ENCODE results near the gene ASIC4.
A peak's percentile ranks its signal among the peaks of the same experiment; 100 is the strongest.

Gene ASIC4

GRCh38 chr2:219506802-219507526 lies 7.3 kb upstream of the ASIC4 start:
- no peak overlapping the region for H3K4me3 ChIP-seq (ENCODE audit: insufficient read length, low read depth)

GRCh38 chr2:219507581-219508443 lies 6.5 kb upstream of the ASIC4 start:
- DNase-seq (ENCODE audit: low read depth, low spot score) = no peak
- no peaks in the 10 kb centered on the region for H3K9me3 ChIP-seq (ENCODE audit: insufficient read depth, low read length)
- peaks cover 48% of the 10 kb centered on the region for H3K36me3 ChIP-seq (ENCODE audit: insufficient read depth, insufficient read length, low read length)
- no peak overlapping the region for H3K4me3 ChIP-seq (ENCODE audit: insufficient read length, low read depth)
- peaks cover 16% of the 10 kb centered on the region for H3K27me3 ChIP-seq (ENCODE audit: insufficient read depth, insufficient read length)
- peaks cover 30% of the 10 kb centered on the region for H3K4me1 ChIP-seq (ENCODE audit: insufficient read depth, insufficient read length)
- peak overlapping the region; percentile 75 for H3K9ac ChIP-seq (ENCODE audit: insufficient read length, low read depth)
- no peak for TF ChIP-seq SUZ12 (IDR thresholded peaks at IDR 0.05; ENCODE audit: extremely low read depth, insufficient read depth, insufficient read length)
- TF ChIP-seq ZNF274 (IDR thresholded peaks at IDR 0.05; ENCODE audit: low read depth, low read length) = no peak
- no peak for TF ChIP-seq YY1 (IDR thresholded peaks at IDR 0.05; ENCODE audit: insufficient read depth, insufficient read length)

More at GRCh38 chr2:219506802-219507526, 7.3 kb upstream of the ASIC4 start:
- H3K27me3 ChIP-seq (ENCODE audit: insufficient read depth, insufficient read length) = peaks cover 7% of the 10 kb centered on the region
- peak overlapping the region; percentile 75 for H3K9ac ChIP-seq (ENCODE audit: insufficient read length, low read depth)
- H3K4me1 ChIP-seq (ENCODE audit: insufficient read depth, insufficient read length) = peaks cover 28% of the 10 kb centered on the region
- H3K9me3 ChIP-seq (ENCODE audit: insufficient read depth, low read length) = no peaks in the 10 kb centered on the region
- TF ChIP-seq YY1 (IDR thresholded peaks at IDR 0.05; ENCODE audit: insufficient read depth, insufficient read length) (no peak), SUZ12 (IDR thresholded peaks at IDR 0.05; ENCODE audit: extremely low read depth, insufficient read depth, insufficient read length) (no peak), ZNF274 (IDR thresholded peaks at IDR 0.05; ENCODE audit: low read depth, low read length) (no peak)
- DNase-seq (ENCODE audit: low read depth, low spot score) = no peak
- peaks cover 56% of the 10 kb centered on the region for H3K36me3 ChIP-seq (ENCODE audit: insufficient read depth, insufficient read length, low read length)

- TF ChIP-seq ZNF274 (IDR thresholded peaks at IDR 0.05; ENCODE audit: low read depth, low read length) (no peak), YY1 (IDR thresholded peaks at IDR 0.05; ENCODE audit: insufficient read depth, insufficient read length) (no peak), SUZ12 (IDR thresholded peaks at IDR 0.05; ENCODE audit: extremely low read depth, insufficient read depth, insufficient read length) (no peak)
- H3K27me3 ChIP-seq (ENCODE audit: insufficient read depth, insufficient read length) = peaks cover 22% of the 10 kb centered on the region
- no peak overlapping the region for H3K4me3 ChIP-seq (ENCODE audit: insufficient read length, low read depth)
- H3K36me3 ChIP-seq (ENCODE audit: insufficient read depth, insufficient read length, low read length) = peaks cover 46% of the 10 kb centered on the region
- peaks cover 36% of the 10 kb centered on the region for H3K4me1 ChIP-seq (ENCODE audit: insufficient read depth, insufficient read length)
- no peak overlapping the region for H3K9ac ChIP-seq (ENCODE audit: insufficient read length, low read depth)
- H3K9me3 ChIP-seq (ENCODE audit: insufficient read depth, low read length) = no peaks in the 10 kb centered on the region
- DNase-seq (ENCODE audit: low read depth, low spot score) = no peak
Observed at GRCh38 chr2:219508444-219508734, 5.9 kb upstream of the ASIC4 start.

- peaks cover 26% of the 10 kb centered on the region for H3K27me3 ChIP-seq (ENCODE audit: insufficient read depth, insufficient read length)
- H3K4me3 ChIP-seq (ENCODE audit: insufficient read length, low read depth) = peak overlapping the region; percentile 37
- H3K9ac ChIP-seq (ENCODE audit: insufficient read length, low read depth) = peak overlapping the region; percentile 65
- peaks cover 38% of the 10 kb centered on the region for H3K36me3 ChIP-seq (ENCODE audit: insufficient read depth, insufficient read length, low read length)
- no peak for DNase-seq (ENCODE audit: low read depth, low spot score)
- H3K9me3 ChIP-seq (ENCODE audit: insufficient read depth, low read length) = no peaks in the 10 kb centered on the region
- TF ChIP-seq SUZ12 (IDR thresholded peaks at IDR 0.05; ENCODE audit: extremely low read depth, insufficient read depth, insufficient read length) (no peak), ZNF274 (IDR thresholded peaks at IDR 0.05; ENCODE audit: low read depth, low read length) (no peak), YY1 (IDR thresholded peaks at IDR 0.05; ENCODE audit: insufficient read depth, insufficient read length) (no peak)
- peaks cover 42% of the 10 kb centered on the region for H3K4me1 ChIP-seq (ENCODE audit: insufficient read depth, insufficient read length)
Observed at GRCh38 chr2:219508971-219509779, 5.1 kb upstream of the ASIC4 start.

- H3K27me3 ChIP-seq (ENCODE audit: insufficient read depth, insufficient read length) = peaks cover 33% of the 10 kb centered on the region
- DNase-seq (ENCODE audit: low read depth, low spot score) = no peak
- H3K36me3 ChIP-seq (ENCODE audit: insufficient read depth, insufficient read length, low read length) = peaks cover 30% of the 10 kb centered on the region
- no peak for TF ChIP-seq YY1 (IDR thresholded peaks at IDR 0.05; ENCODE audit: insufficient read depth, insufficient read length)
- TF ChIP-seq ZNF274 (IDR thresholded peaks at IDR 0.05; ENCODE audit: low read depth, low read length) = no peak
- TF ChIP-seq SUZ12 (IDR thresholded peaks at IDR 0.05; ENCODE audit: extremely low read depth, insufficient read depth, insufficient read length) = no peak
- H3K9me3 ChIP-seq (ENCODE audit: insufficient read depth, low read length) = no peaks in the 10 kb centered on the region
- peak overlapping the region; percentile 65 for H3K9ac ChIP-seq (ENCODE audit: insufficient read length, low read depth)
- peaks cover 44% of the 10 kb centered on the region for H3K4me1 ChIP-seq (ENCODE audit: insufficient read depth, insufficient read length)
- H3K4me3 ChIP-seq (ENCODE audit: insufficient read length, low read depth) = peak overlapping the region; percentile 37
Observed at GRCh38 chr2:219509780-219510511, 4.3 kb upstream of the ASIC4 start.

DNA sequence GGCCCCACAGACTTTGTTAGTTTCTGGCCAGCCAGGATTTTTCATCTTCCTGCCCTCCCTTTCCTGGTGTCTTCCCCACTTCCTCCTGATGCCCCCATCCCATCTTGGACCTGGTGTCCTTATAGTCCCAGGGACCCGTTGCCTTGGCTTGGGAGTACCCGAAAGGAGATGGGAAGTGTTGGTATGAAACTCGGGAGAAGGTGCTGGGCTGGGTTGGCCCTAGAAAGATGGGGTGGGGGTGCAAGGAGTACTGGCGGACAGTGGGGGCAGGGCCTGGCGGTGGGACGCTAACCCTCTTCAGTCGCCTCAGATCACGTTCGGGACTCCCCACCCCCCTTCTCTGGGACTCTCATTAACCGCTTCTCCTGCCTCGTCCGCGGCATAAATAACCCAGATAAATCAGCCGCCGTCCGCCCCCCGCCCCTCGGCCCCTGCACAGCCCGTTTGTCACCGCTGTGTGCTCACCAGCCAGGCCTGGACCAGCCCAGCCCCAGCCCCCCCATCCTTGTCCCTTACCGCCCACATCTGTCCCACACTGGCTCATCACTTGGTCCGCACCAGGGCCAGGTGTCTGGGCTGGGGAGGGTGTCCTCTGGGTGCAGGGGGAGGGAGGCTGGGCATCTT lies 3.7 kb upstream of the ASIC4 start:
- Histone ChIP-seq H3K4me3 (ENCODE audit: insufficient read length, low read depth) (no peak overlapping the region), H3K9ac (ENCODE audit: insufficient read length, low read depth) (peak overlapping the region; percentile 53), H3K4me1 (ENCODE audit: insufficient read depth, insufficient read length) (peaks cover 44% of the 10 kb centered on the region), H3K36me3 (ENCODE audit: insufficient read depth, insufficient read length, low read length) (peaks cover 23% of the 10 kb centered on the region), H3K27me3 (ENCODE audit: insufficient read depth, insufficient read length) (peaks cover 40% of the 10 kb centered on the region), H3K9me3 (ENCODE audit: insufficient read depth, low read length) (no peaks in the 10 kb centered on the region)
- TF ChIP-seq SUZ12 (IDR thresholded peaks at IDR 0.05; ENCODE audit: extremely low read depth, insufficient read depth, insufficient read length) = no peak
- no peak for TF ChIP-seq YY1 (IDR thresholded peaks at IDR 0.05; ENCODE audit: insufficient read depth, insufficient read length)
- no peak for TF ChIP-seq ZNF274 (IDR thresholded peaks at IDR 0.05; ENCODE audit: low read depth, low read length)
- no peak for DNase-seq (ENCODE audit: low read depth, low spot score)

All from NT2/D1 (cell line).